Measurements from ENCODE around the gene CNOT6L. TPM values are rescaled to one million over a fixed set of nuclear protein-coding genes. Genes with fewer than 3 reads are reported as not detected.

CNOT6L gene
- total RNA-seq, 1 donor from 2014 or later = 30.2 TPM

DNA sequence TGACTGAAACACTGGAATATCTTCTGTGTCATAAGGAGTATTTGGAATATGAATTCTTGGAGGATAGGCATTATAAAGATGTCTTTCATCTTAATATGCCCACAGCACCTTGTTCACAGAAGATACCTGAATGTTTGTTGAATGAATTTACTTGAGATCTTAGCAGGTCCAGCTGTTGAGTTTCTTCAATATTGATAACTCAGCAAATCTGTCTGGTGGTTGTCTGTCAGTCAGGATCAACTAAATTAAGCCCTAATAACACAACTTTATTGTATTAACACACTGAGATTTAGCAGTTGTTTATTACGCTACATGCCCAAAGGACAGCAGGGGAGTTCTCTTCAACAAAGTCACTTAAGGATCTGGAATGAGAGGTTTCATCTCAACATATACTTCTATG is 106.5 kb downstream of the CNOT6L start:
- TF ChIP-seq, protein P1, sequence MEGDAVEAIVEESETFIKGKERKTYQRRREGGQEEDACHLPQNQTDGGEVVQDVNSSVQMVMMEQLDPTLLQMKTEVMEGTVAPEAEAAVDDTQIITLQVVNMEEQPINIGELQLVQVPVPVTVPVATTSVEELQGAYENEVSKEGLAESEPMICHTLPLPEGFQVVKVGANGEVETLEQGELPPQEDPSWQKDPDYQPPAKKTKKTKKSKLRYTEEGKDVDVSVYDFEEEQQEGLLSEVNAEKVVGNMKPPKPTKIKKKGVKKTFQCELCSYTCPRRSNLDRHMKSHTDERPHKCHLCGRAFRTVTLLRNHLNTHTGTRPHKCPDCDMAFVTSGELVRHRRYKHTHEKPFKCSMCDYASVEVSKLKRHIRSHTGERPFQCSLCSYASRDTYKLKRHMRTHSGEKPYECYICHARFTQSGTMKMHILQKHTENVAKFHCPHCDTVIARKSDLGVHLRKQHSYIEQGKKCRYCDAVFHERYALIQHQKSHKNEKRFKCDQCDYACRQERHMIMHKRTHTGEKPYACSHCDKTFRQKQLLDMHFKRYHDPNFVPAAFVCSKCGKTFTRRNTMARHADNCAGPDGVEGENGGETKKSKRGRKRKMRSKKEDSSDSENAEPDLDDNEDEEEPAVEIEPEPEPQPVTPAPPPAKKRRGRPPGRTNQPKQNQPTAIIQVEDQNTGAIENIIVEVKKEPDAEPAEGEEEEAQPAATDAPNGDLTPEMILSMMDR (conservative IDR thresholded peaks at IDR 0.05) = no peak
- H3K4me1 Mint-ChIP-seq = peaks cover 31% of the 10 kb centered on the region
- H3K27ac Mint-ChIP-seq (ENCODE audit: unreplicated experiment) = no peak overlapping the region
- H3K4me3 Mint-ChIP-seq = no peak overlapping the region
- H3K27me3 Mint-ChIP-seq (ENCODE audit: low read depth) = no peaks in the 10 kb centered on the region
- peaks cover 6% of the 10 kb centered on the region for H3K36me3 Mint-ChIP-seq (ENCODE audit: low read depth)
- DNase-seq (ENCODE audit: low read depth, low spot score) = no peak
- H3K9me3 Mint-ChIP-seq = no peaks in the 10 kb centered on the region

DNA sequence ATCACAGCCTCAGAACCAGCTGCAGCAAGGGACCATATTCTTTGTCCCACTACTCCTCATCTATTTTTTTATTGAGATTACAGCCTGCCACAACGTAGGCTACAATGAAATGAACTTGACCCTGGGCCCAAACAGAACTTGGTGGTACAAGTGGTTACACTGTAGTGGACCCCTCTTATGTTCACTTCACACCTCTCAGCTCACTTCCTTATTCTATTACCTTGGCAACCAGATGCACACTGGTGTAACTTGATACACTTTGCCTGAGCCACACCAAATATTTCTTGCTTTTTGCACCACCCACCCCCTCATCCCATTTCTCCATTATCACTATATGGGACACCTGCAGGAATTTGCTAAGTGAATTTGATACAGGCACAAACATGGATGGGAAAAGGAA is 107.7 kb downstream of the CNOT6L start:
- no peak overlapping the region for H3K4me3 Mint-ChIP-seq
- no peaks in the 10 kb centered on the region for H3K9me3 Mint-ChIP-seq
- H3K27me3 Mint-ChIP-seq (ENCODE audit: low read depth) = no peaks in the 10 kb centered on the region
- no peak overlapping the region for H3K27ac Mint-ChIP-seq (ENCODE audit: unreplicated experiment)
- TF ChIP-seq, protein P1 (conservative IDR thresholded peaks at IDR 0.05) = no peak
- no peak for DNase-seq (ENCODE audit: low read depth, low spot score)
- H3K36me3 Mint-ChIP-seq (ENCODE audit: low read depth) = peaks cover 6% of the 10 kb centered on the region
- H3K4me1 Mint-ChIP-seq = peaks cover 31% of the 10 kb centered on the region

DNA sequence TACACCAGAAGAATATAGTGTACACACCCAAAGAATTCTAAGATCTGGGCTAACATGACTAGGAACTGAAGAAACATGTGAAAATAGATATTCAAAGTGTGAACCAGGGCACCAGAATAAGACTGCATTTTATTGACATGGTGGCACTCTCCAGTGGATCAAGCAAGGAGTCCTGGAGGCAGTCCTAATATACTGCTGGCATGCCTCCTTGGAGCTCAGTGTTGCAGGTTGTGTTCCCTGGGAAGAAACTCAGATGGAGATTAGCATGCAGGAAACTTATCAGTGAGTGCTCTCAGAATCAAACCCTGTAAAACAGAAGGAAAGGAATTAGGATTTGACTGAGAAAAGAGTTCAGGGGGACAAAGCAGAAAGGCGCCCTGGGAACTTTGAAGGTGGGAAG is 108.5 kb downstream of the CNOT6L start:
- DNase-seq (ENCODE audit: low read depth, low spot score) = no peak
- Mint-ChIP-seq H3K36me3 (ENCODE audit: low read depth) (peaks cover 6% of the 10 kb centered on the region), H3K27me3 (ENCODE audit: low read depth) (no peaks in the 10 kb centered on the region), H3K4me3 (no peak overlapping the region), H3K4me1 (peaks cover 31% of the 10 kb centered on the region), H3K9me3 (no peaks in the 10 kb centered on the region), H3K27ac (ENCODE audit: unreplicated experiment) (no peak overlapping the region)
- TF ChIP-seq, protein P1 (conservative IDR thresholded peaks at IDR 0.05) = no peak

DNA sequence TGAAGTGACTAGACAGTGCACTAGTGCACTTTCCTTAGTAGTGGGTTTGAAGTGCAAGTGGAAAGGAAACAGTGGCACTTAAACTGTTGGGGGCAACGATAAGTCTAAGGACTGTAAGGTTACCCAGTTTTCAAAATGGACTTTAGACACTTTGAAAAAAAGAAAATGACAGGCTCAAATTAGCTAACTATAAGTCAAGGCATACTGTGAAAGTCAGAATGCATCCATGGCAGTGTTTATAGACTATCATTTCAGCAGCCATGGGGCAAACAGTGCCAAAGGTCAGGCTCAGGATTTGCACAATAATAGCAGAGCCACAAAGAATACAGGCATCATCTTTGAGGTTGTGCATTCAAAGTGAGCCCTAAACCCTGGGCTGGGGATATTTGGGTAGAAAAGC is 109.1 kb downstream of the CNOT6L start:
- TF ChIP-seq, protein P1 (conservative IDR thresholded peaks at IDR 0.05) = no peak
- H3K9me3 Mint-ChIP-seq = no peaks in the 10 kb centered on the region
- peaks cover 6% of the 10 kb centered on the region for H3K36me3 Mint-ChIP-seq (ENCODE audit: low read depth)
- H3K4me3 Mint-ChIP-seq = no peak overlapping the region
- H3K27ac Mint-ChIP-seq (ENCODE audit: unreplicated experiment) = no peak overlapping the region
- H3K4me1 Mint-ChIP-seq = peaks cover 31% of the 10 kb centered on the region
- DNase-seq (ENCODE audit: low read depth, low spot score) = no peak
- no peaks in the 10 kb centered on the region for H3K27me3 Mint-ChIP-seq (ENCODE audit: low read depth)

DNA sequence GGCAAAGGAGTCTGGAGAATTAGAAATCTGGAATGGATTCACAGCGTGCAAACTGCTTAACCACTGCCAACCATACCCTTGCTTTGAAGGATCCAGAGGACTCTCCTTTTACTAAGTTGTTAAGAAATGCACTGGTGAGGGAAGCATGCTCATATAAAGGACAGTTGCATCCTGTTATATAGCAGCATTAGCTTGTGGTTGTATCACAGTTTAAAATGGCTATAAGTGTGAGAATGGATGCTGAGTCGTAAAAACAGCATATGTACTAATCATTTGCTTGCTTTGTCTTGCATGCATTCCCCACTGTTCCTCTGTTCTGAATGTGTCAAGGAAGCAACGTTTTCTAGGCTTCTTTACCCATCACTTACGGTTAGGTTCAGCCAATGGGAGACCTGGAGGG is 112.5 kb downstream of the CNOT6L start:
- H3K27me3 Mint-ChIP-seq (ENCODE audit: low read depth) = no peaks in the 10 kb centered on the region
- no peak overlapping the region for H3K4me3 Mint-ChIP-seq
- peaks cover 25% of the 10 kb centered on the region for H3K4me1 Mint-ChIP-seq
- no peak for DNase-seq (ENCODE audit: low read depth, low spot score)
- H3K9me3 Mint-ChIP-seq = no peaks in the 10 kb centered on the region
- H3K27ac Mint-ChIP-seq (ENCODE audit: unreplicated experiment) = no peak overlapping the region
- TF ChIP-seq, protein P1 (conservative IDR thresholded peaks at IDR 0.05) = no peak
- H3K36me3 Mint-ChIP-seq (ENCODE audit: low read depth) = no peaks in the 10 kb centered on the region

DNA sequence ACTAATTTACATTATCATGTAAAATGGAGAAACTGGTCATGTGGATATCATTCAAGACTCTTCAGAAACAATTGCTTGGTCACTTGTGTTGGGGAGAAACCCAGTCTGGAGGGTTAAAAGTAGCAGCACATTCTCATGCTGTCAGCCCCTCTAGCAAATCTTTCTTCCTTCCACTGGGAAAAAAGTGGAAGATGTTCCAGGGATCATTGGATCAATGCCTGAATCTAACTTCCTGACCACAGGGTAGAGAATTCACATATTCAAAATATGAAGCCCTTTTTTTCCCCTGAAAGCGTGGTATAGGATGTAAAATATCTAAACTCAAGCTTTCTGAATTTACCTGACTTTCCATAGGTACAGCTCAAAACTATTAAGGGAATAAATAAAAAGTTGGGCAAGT is 115.5 kb downstream of the CNOT6L start:
- Mint-ChIP-seq H3K27ac (ENCODE audit: unreplicated experiment) (no peak overlapping the region), H3K9me3 (no peaks in the 10 kb centered on the region), H3K27me3 (ENCODE audit: low read depth) (no peaks in the 10 kb centered on the region), H3K4me1 (peaks cover 25% of the 10 kb centered on the region), H3K36me3 (ENCODE audit: low read depth) (no peaks in the 10 kb centered on the region), H3K4me3 (no peak overlapping the region)
- no peak for DNase-seq (ENCODE audit: low read depth, low spot score)
- TF ChIP-seq, protein P1 (conservative IDR thresholded peaks at IDR 0.05) = no peak

All from neural crest cell (in vitro differentiated cells).